Gastrocnemius medialis (tissue), 4 donors: ENCODE data around the gene PLAAT2. TPM values are rescaled to one million over a fixed set of nuclear protein-coding genes. Genes with fewer than 3 reads are reported as not detected.
"Not testable (repeated sequence)": the region's sequence is repeated elsewhere in the genome, so short reads cannot be mapped to it uniquely, and the experiment has no call there.

Experiments used
- ATAC-seq, 2 donors: fragments of 150-250 bp; one replicate each; pipeline ENCODE4 v1.9.1; 2016
- DNase-seq, 2 donors: peaks; one replicate each; pipeline ENCODE4 v3.0.0-alpha.2; 2019
- H3K27ac ChIP-seq, 4 donors: fragments of 200-600 bp; sonication (generic); 1 replicate in 1 of 4; 2 replicates in 3 of 4; pipeline ENCODE4 v1.5.1; 2016 to 2018; ENCODE audit warnings: mild to moderate bottlenecking in 2 of 4, moderate library complexity in 1 of 4
- H3K27me3 ChIP-seq, 3 donors: fragments of 200-600 bp; sonication (generic) in 2 of 3; 1 replicate in 1 of 3; 2 replicates in 2 of 3; pipeline versions ENCODE4 v1.5.1 to v1.6.0; 2016 to 2019; ENCODE audit warnings: mild to moderate bottlenecking in 1 of 3, moderate library complexity in 1 of 3
- H3K36me3 ChIP-seq, 2 donors: fragments of 200-600 bp; sonication (generic) in 1 of 2; one replicate each; pipeline ENCODE4 v1.5.1; 2017 to 2018
- H3K4me1 ChIP-seq, 2 donors: fragments of 200-600 bp; sonication (generic) in 1 of 2; one replicate each; pipeline ENCODE4 v1.5.1; 2016 to 2017; ENCODE audit warnings: mild to moderate bottlenecking in 2 of 2
- H3K4me3 ChIP-seq, 4 donors: fragments of 200-600 bp; sonication (generic) in 3 of 4; 1 replicate in 1 of 4; 2 replicates in 3 of 4; pipeline ENCODE4 v1.5.1; 2016 to 2019; ENCODE audit warnings: mild to moderate bottlenecking in 2 of 4
- H3K9me3 ChIP-seq, 3 donors: fragments of 200-600 bp; sonication (generic) in 2 of 3; 1 replicate in 1 of 3; 2 replicates in 2 of 3; pipeline ENCODE4 v1.5.1; 2016 to 2019
- CTCF ChIP-seq, 5 experiments: fragments of 450-650 bp in 3 of 5; fragments of 200-600 bp in 2 of 5; sonication (generic) in 2 of 5; IDR thresholded peaks in 4 of 5; conservative IDR thresholded peaks in 1 of 5; 1 replicate in 4 of 5; 2 replicates in 1 of 5; pipeline ENCODE4 v1.5.1; 2016 to 2019; ENCODE audit warnings: antibody characterized with exemption in 5 of 5, mild to moderate bottlenecking in 3 of 5, moderate library complexity in 3 of 5
- POLR2A ChIP-seq, 2 donors: fragments of 450-650 bp; IDR thresholded peaks; one replicate each; pipeline ENCODE4 v1.6.1; 2017; ENCODE audit warnings: antibody characterized with exemption in 2 of 2, mild to moderate bottlenecking in 2 of 2, moderate library complexity in 2 of 2
- in situ Hi-C, 4 donors: fragments of 200-750 bp; cut with MboI; loops; one replicate each; pipeline versions ENCODE4 v1.15.0 to v1.8.0; 2017; ENCODE audit warnings: low sequenced_read_pairs in 4 of 4
- intact Hi-C: fragments of 100-400 bp; cut with DNase I; formaldehyde crosslinking; loops from one replicate; pipeline ENCODE4 v1.15.1; 2023; ENCODE audit warnings: low total_unique reads
- total RNA-seq, 4 donors: library from RNA; depleted of rRNA; stranded (reverse); fragments of >200 nt; gene quantifications; one replicate each; pipeline versions ENCODE4 v1.1.0 to v1.2.3, GENCODE V29; 2016

Gene PLAAT2
- total RNA-seq, 4 donors from 2014 or later = not detected

- in situ Hi-C loops (no loop called here), intact Hi-C loops (no loop called here)
- Histone ChIP-seq H3K36me3 (no peaks in the 10 kb centered on the region), H3K4me3 (no peak overlapping the region), H3K27ac (no peak overlapping the region), H3K27me3 (no peaks in the 10 kb centered on the region), H3K4me1 (peaks cover 0 to 4% of the 10 kb centered on the region in 2 donors), H3K9me3 (no peaks in the 10 kb centered on the region)
- DNase-seq (no peak), ATAC-seq (no peak)
- TF ChIP-seq CTCF (IDR thresholded peaks at IDR 0.05 in 4 of 5, conservative IDR thresholded peaks at IDR 0.05 in 1 of 5) = no peak
- TF ChIP-seq POLR2A (IDR thresholded peaks at IDR 0.05) = no peak
Measured at GRCh38 chr11:63549411-63549810, 13.8 kb downstream of the PLAAT2 start.

GRCh38 chr11:63548178-63548577 lies 15.0 kb downstream of the PLAAT2 start:
- no peak for DNase-seq
- intact Hi-C loops (no loop called here), in situ Hi-C loops (no loop called here)
- TF ChIP-seq POLR2A (IDR thresholded peaks at IDR 0.05) (no peak), CTCF (IDR thresholded peaks at IDR 0.05 in 4 of 5, conservative IDR thresholded peaks at IDR 0.05 in 1 of 5) (no peak)
- no peak overlapping the region for H3K4me3 ChIP-seq
- no peak overlapping the region for H3K27ac ChIP-seq
- H3K27me3 ChIP-seq = no peaks in the 10 kb centered on the region
- ATAC-seq = no peak
- H3K4me1 ChIP-seq = peaks cover 0 to 4% of the 10 kb centered on the region in 2 donors
- H3K9me3 ChIP-seq = no peaks in the 10 kb centered on the region
- H3K36me3 ChIP-seq = no peaks in the 10 kb centered on the region

- in situ Hi-C loops = no loop called here
- H3K36me3 ChIP-seq = no peaks in the 10 kb centered on the region
- no peak for ATAC-seq
Measured at GRCh38 chr11:63547061-63547460, 16.1 kb downstream of the PLAAT2 start.

GRCh38 chr11:63543711-63544110 lies 19.5 kb downstream of the PLAAT2 start:
- H3K9me3 ChIP-seq = no peaks in the 10 kb centered on the region
- intact Hi-C loops (no loop called here), in situ Hi-C loops (no loop called here)
- DNase-seq (no peak), ATAC-seq (no peak)
- H3K4me3 ChIP-seq = no peak overlapping the region
- H3K27me3 ChIP-seq = no peaks in the 10 kb centered on the region
- no peaks in the 10 kb centered on the region for H3K36me3 ChIP-seq
- TF ChIP-seq CTCF (IDR thresholded peaks at IDR 0.05 in 4 of 5, conservative IDR thresholded peaks at IDR 0.05 in 1 of 5) (no peak), POLR2A (IDR thresholded peaks at IDR 0.05) (no peak)
- H3K4me1 ChIP-seq = peaks cover 0 to under 1% of the 10 kb centered on the region in 2 donors
- H3K27ac ChIP-seq = no peak overlapping the region

More at GRCh38 chr11:63547061-63547460, 16.1 kb downstream of the PLAAT2 start:
- no peak for DNase-seq
- Histone ChIP-seq H3K4me1 (peaks cover 0 to 4% of the 10 kb centered on the region in 2 donors), H3K4me3 (no peak overlapping the region), H3K27ac (no peak overlapping the region), H3K27me3 (no peaks in the 10 kb centered on the region), H3K9me3 (no peaks in the 10 kb centered on the region)
- TF ChIP-seq CTCF (IDR thresholded peaks at IDR 0.05 in 4 of 5, conservative IDR thresholded peaks at IDR 0.05 in 1 of 5) (no peak), POLR2A (IDR thresholded peaks at IDR 0.05) (no peak)
- intact Hi-C loops = no loop called here

- H3K36me3 ChIP-seq = not testable (repeated sequence)
Measured at GRCh38 chr11:63542506-63542905, 20.7 kb downstream of the PLAAT2 start.

More at GRCh38 chr11:63542506-63542905, 20.7 kb downstream of the PLAAT2 start:
- H3K9me3 ChIP-seq, H3K4me3 ChIP-seq, DNase-seq, H3K27ac ChIP-seq, in situ Hi-C loops, H3K27me3 ChIP-seq, intact Hi-C loops, ATAC-seq: not testable (repeated sequence)
- peaks cover 6 to 13% of the 10 kb centered on the region in 2 donors for H3K4me1 ChIP-seq
